Measurements from ENCODE around the gene LARP4. TPM values are rescaled to one million over a fixed set of nuclear protein-coding genes. Genes with fewer than 3 reads are reported as not detected.

The LARP4 gene
- total RNA-seq, 1 donor from 2014 or later: 64.2 TPM

DNA sequence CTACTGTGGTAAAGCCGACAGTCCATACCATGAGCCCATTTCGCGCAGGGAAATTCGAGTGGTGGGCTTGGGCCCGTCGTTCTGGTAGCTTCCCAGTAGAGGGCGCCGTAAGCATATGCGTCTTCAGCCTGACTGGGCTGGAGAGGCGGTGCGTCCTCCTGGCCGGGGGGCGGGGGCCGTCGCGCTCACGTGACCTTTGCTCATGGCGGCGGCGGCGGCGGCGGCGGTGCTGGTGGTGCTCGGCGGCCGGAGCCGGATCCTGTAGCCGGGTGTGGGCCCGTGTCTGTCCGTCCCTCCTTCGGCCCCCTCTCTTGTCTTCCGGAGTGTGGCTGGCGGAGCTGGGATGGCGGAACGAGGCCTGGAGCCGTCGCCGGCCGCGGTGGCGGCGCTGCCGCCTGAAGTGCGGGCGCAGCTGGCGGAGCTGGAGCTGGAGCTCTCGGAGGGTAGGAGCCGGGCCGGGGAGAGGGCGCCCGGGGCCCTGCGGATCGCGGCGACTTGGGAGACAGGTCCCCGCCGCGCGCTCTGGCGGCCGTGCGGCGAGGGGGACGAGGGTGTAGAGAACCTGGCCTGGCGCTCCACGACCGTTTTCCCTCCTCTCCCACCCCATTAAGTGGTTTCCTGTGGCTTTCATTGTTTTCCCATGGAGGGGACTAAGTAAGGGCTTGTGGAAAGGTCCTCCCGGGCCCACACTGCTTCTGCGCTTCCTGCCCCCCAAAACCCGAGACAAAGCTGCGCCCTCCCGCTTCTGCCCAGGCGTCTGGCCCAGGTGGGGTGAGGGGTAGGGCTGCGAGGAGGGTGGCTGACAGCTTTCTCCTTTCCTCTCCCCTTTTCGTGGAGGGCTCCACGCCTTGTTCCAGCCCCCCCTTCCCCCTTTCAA lies 104.4 kb downstream of the LARP4 start, which contains the start of gene DIP2B:
Gene DIP2B, plus strand, starts transcription at position 188 of the 877 bp plus-strand sequence. Its CDS starts 156 bp downstream, at position 344.
- H3K36me3 Mint-ChIP-seq (ENCODE audit: insufficient read depth): no peaks in the 10 kb centered on the region
- DNase-seq (ENCODE audit: low spot score, unreplicated experiment): peak; percentile 96
- no peaks in the 10 kb centered on the region for H3K9me3 Mint-ChIP-seq (ENCODE audit: low read depth)
- peak within 1 kb of the TSS; percentile 97 for H3K4me3 Mint-ChIP-seq (ENCODE audit: low read depth)
- TF ChIP-seq, protein P1, sequence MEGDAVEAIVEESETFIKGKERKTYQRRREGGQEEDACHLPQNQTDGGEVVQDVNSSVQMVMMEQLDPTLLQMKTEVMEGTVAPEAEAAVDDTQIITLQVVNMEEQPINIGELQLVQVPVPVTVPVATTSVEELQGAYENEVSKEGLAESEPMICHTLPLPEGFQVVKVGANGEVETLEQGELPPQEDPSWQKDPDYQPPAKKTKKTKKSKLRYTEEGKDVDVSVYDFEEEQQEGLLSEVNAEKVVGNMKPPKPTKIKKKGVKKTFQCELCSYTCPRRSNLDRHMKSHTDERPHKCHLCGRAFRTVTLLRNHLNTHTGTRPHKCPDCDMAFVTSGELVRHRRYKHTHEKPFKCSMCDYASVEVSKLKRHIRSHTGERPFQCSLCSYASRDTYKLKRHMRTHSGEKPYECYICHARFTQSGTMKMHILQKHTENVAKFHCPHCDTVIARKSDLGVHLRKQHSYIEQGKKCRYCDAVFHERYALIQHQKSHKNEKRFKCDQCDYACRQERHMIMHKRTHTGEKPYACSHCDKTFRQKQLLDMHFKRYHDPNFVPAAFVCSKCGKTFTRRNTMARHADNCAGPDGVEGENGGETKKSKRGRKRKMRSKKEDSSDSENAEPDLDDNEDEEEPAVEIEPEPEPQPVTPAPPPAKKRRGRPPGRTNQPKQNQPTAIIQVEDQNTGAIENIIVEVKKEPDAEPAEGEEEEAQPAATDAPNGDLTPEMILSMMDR (IDR thresholded peaks at IDR 0.05; ENCODE audit: unreplicated experiment): peak; percentile 90
- H3K27me3 Mint-ChIP-seq: no peaks in the 10 kb centered on the region
- peak within 1 kb of the TSS; percentile 97 for H3K27ac Mint-ChIP-seq
- H3K4me1 Mint-ChIP-seq (ENCODE audit: low read depth): peaks cover 32% of the 10 kb centered on the region

DNA sequence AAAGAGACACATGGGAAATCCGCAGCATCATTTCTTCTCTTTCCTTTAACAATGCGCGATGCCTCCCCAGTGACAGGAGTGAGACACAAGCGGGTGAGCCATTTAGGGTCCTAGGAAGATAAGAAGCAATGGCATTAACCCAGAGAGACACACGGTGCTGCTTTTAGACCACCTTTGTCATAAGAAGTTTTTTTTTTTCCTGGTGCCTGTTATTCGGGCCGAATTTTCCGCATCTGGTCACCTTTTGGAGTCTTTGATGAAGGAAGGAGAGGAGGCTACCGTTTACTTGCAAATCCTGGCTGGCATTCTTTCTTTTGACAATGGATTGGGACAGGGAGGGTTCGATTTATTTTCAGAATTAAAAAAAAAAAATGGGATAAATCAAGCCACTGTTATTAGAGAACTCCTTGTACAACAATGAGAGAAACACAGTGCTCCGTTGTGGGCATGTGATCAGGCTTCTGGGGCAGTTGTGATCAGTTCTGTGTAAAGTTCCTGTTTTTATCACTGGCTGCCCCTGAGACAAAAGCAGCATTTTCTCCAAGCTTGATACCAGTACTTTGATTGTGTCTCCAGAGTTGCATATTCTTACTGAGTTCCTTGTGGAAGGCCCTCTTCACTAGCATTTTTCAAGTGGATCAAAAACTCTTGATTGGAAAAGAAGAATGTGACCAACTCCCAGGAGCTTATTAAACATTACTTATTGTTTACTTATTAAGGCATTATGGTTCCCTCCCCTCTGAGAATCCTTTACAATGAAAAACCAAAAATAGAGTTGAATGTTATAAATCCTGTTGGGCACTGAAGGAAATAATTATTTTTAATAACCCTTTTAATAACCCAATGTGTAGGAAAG lies 105.2 kb downstream of the LARP4 start:
- H3K4me3 Mint-ChIP-seq (ENCODE audit: low read depth): peak overlapping the region; percentile 97
- peaks cover 34% of the 10 kb centered on the region for H3K4me1 Mint-ChIP-seq (ENCODE audit: low read depth)
- H3K27ac Mint-ChIP-seq: peak overlapping the region; percentile 97
- H3K27me3 Mint-ChIP-seq: no peaks in the 10 kb centered on the region
- no peaks in the 10 kb centered on the region for H3K36me3 Mint-ChIP-seq (ENCODE audit: insufficient read depth)
- H3K9me3 Mint-ChIP-seq (ENCODE audit: low read depth): no peaks in the 10 kb centered on the region
- TF ChIP-seq, protein P1 (IDR thresholded peaks at IDR 0.05; ENCODE audit: unreplicated experiment): no peak
- DNase-seq (ENCODE audit: low spot score, unreplicated experiment): no peak

DNA sequence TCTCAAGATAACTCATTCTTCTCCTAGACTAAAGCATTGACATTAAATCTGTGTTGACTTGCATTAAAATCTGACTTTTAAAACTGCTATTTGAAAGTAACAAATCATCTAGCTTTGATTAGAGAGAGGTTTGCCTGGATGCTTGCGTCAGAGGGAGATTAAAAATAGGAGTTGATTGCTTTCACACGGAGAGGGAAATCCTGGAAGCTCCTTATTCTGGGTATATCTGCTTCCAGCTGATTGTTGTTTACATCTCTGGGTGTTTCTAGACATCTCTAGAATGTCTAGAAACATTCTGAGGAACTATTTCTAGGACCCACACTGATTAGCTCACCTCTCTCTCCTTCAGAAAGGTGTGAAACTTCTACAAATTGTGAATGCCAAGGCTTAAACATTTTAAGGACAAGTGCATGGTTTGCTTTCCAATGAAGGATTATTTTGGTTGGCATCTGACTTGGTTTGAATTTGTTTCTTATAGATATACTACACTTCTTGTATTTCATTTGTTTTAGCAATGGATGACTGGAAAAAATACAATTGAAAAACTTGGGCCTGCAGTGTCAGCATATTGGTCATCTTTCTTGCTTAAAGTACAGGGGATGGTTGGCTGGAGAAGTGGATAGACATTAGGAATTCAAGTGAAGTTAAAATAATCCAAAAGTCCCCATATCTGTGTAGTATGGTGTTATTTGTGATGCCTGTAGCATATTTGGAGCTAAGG lies 106.2 kb downstream of the LARP4 start:
- H3K36me3 Mint-ChIP-seq (ENCODE audit: insufficient read depth): no peaks in the 10 kb centered on the region
- no peak for DNase-seq (ENCODE audit: low spot score, unreplicated experiment)
- no peaks in the 10 kb centered on the region for H3K9me3 Mint-ChIP-seq (ENCODE audit: low read depth)
- TF ChIP-seq, protein P1 (IDR thresholded peaks at IDR 0.05; ENCODE audit: unreplicated experiment): no peak
- H3K27ac Mint-ChIP-seq: no peak overlapping the region
- no peaks in the 10 kb centered on the region for H3K27me3 Mint-ChIP-seq
- peaks cover 34% of the 10 kb centered on the region for H3K4me1 Mint-ChIP-seq (ENCODE audit: low read depth)
- H3K4me3 Mint-ChIP-seq (ENCODE audit: low read depth): peak overlapping the region; percentile 97

DNA sequence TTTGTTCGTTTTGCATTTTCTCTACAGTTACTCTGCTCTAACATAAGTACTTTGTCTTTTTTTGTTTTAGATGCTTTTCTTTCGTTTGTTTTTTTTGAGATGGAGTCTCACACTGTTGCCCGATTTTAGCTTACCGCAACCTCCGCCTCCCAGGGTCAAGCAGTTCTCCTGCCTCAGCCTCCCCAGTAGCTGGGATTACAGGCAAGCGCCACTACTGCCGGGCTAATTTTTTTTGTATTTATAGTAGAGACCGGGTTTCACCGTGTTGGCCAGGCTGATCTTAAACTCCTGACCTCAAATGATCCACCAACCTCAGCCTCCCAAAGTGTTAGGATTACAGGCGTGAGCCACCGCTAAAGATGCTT lies 106.8 kb downstream of the LARP4 start:
- no peak overlapping the region for H3K27ac Mint-ChIP-seq
- H3K4me1 Mint-ChIP-seq (ENCODE audit: low read depth): peaks cover 34% of the 10 kb centered on the region
- H3K4me3 Mint-ChIP-seq (ENCODE audit: low read depth): peak overlapping the region; percentile 46
- no peaks in the 10 kb centered on the region for H3K36me3 Mint-ChIP-seq (ENCODE audit: insufficient read depth)
- DNase-seq (ENCODE audit: low spot score, unreplicated experiment): no peak
- no peaks in the 10 kb centered on the region for H3K9me3 Mint-ChIP-seq (ENCODE audit: low read depth)
- TF ChIP-seq, protein P1 (IDR thresholded peaks at IDR 0.05; ENCODE audit: unreplicated experiment): no peak
- no peaks in the 10 kb centered on the region for H3K27me3 Mint-ChIP-seq

DNA sequence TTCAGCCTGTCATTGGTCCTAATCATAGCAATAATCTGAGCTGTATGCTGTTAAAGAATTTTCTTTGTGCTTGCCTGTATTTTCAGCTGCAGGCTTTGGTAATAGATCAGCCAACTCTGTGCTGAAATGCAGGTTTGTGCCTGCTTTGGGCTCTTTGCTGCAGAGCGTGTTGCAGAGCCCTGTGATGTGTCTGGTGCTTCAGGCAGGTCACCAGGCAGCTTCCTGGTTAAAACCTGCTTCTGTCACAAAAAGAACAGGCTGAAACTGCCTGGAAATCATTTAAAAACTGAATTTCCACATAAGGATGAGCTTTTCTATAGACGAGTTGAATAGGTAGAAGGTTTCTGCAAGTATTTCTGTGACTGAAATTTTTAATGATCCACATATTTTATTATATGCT lies 107.2 kb downstream of the LARP4 start:
- Mint-ChIP-seq H3K27me3 (no peaks in the 10 kb centered on the region), H3K36me3 (ENCODE audit: insufficient read depth) (no peaks in the 10 kb centered on the region), H3K9me3 (ENCODE audit: low read depth) (no peaks in the 10 kb centered on the region), H3K27ac (no peak overlapping the region), H3K4me3 (ENCODE audit: low read depth) (peak overlapping the region; percentile 46), H3K4me1 (ENCODE audit: low read depth) (peaks cover 34% of the 10 kb centered on the region)
- TF ChIP-seq, protein P1 (IDR thresholded peaks at IDR 0.05; ENCODE audit: unreplicated experiment): no peak
- DNase-seq (ENCODE audit: low spot score, unreplicated experiment): no peak

All from progenitor cell of endocrine pancreas (in vitro differentiated cells).